Gastrocnemius medialis (tissue), 4 donors: ENCODE data around the gene TPX2. TPM values are rescaled to one million over a fixed set of nuclear protein-coding genes. Genes with fewer than 3 reads are reported as not detected.
A peak's percentile ranks its signal among the peaks of the same experiment; 100 is the strongest.

ENCODE experiments used
- ATAC-seq, 2 donors: fragments of 150-250 bp; one replicate each; pipeline ENCODE4 v1.9.1; 2016
- DNase-seq, 2 donors: peaks; one replicate each; pipeline ENCODE4 v3.0.0-alpha.2; 2019
- H3K27ac ChIP-seq, 4 donors: fragments of 200-600 bp; sonication (generic); 1 replicate in 1 of 4; 2 replicates in 3 of 4; pipeline ENCODE4 v1.5.1; 2016 to 2018; ENCODE audit warnings: mild to moderate bottlenecking in 2 of 4, moderate library complexity in 1 of 4
- H3K27me3 ChIP-seq, 3 donors: fragments of 200-600 bp; sonication (generic) in 2 of 3; 1 replicate in 1 of 3; 2 replicates in 2 of 3; pipeline versions ENCODE4 v1.5.1 to v1.6.0; 2016 to 2019; ENCODE audit warnings: mild to moderate bottlenecking in 1 of 3, moderate library complexity in 1 of 3
- H3K36me3 ChIP-seq, 2 donors: fragments of 200-600 bp; sonication (generic) in 1 of 2; one replicate each; pipeline ENCODE4 v1.5.1; 2017 to 2018
- H3K4me1 ChIP-seq, 2 donors: fragments of 200-600 bp; sonication (generic) in 1 of 2; one replicate each; pipeline ENCODE4 v1.5.1; 2016 to 2017; ENCODE audit warnings: mild to moderate bottlenecking in 2 of 2
- H3K4me3 ChIP-seq, 4 donors: fragments of 200-600 bp; sonication (generic) in 3 of 4; 1 replicate in 1 of 4; 2 replicates in 3 of 4; pipeline ENCODE4 v1.5.1; 2016 to 2019; ENCODE audit warnings: mild to moderate bottlenecking in 2 of 4
- H3K9me3 ChIP-seq, 3 donors: fragments of 200-600 bp; sonication (generic) in 2 of 3; 1 replicate in 1 of 3; 2 replicates in 2 of 3; pipeline ENCODE4 v1.5.1; 2016 to 2019
- POLR2A ChIP-seq, 2 donors: fragments of 450-650 bp; IDR thresholded peaks; one replicate each; pipeline ENCODE4 v1.6.1; 2017; ENCODE audit warnings: antibody characterized with exemption in 2 of 2, mild to moderate bottlenecking in 2 of 2, moderate library complexity in 2 of 2
- in situ Hi-C, 4 donors: fragments of 200-750 bp; cut with MboI; loops; one replicate each; pipeline versions ENCODE4 v1.15.0 to v1.8.0; 2017; ENCODE audit warnings: low sequenced_read_pairs in 4 of 4
- intact Hi-C: fragments of 100-400 bp; cut with DNase I; formaldehyde crosslinking; loops from one replicate; pipeline ENCODE4 v1.15.1; 2023; ENCODE audit warnings: low total_unique reads
- total RNA-seq, 4 donors: library from RNA; depleted of rRNA; stranded (reverse); fragments of >200 nt; gene quantifications; one replicate each; pipeline versions ENCODE4 v1.1.0 to v1.2.3, GENCODE V29; 2016
- TF ChIP-seq, protein P1 (sequence below), 5 experiments: fragments of 450-650 bp in 3 of 5; fragments of 200-600 bp in 2 of 5; sonication (generic) in 2 of 5; IDR thresholded peaks in 4 of 5; conservative IDR thresholded peaks in 1 of 5; 1 replicate in 4 of 5; 2 replicates in 1 of 5; pipeline ENCODE4 v1.5.1; 2016 to 2019; ENCODE audit warnings: antibody characterized with exemption in 5 of 5, mild to moderate bottlenecking in 3 of 5, moderate library complexity in 3 of 5

Gene TPX2
- total RNA-seq, 4 donors from 2014 or later, result 0.46 to 1.9 (median 1.0) TPM

DNA sequence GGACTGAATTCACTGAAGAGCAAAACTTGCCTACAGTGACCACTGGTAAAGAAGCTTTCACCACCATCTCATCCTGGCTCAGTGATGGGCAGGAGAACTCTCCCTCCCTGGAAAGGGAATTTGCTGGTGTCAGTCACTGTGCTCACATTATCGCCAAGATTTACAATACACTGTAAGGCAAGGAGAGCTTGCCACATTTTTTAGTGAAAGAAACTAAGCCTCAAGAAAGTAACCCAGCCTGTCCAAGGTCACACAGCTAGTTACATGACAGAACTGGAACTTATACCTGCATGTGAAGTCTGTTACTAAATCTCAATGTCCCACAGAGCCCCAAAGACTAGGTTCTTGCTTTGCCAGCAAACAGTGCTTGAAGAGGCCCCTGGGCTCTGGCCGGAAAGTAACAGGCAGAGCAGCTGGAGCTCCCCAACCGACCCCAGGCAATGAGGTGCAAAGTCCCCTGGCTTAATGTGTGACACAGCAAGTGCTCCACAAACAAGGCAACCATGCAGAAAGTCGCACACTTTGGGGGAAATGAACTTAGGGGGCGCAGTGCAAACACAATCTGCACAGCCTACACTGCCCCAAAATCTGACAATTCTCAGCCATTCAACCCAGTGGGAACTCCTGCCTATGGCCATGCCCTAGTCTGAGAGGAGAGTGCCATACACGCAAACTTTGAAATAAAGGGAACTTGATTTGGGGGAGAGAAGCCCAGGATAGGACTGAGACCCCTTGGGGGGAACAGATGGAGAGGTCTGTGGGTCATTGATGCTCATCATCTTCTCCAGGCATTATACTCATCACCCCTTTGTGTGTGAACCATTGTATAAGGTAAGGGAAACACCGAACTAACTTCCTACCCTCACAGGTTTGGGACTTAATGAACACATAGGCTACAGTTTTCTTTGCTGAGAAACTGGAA, 18.3 kb upstream of the TPX2 start:
- in situ Hi-C loops, result loop anchor here in 2 of 4 donors (5.0 kb wide), 1 partner anchor 58 kb away; no protein-coding TSS in a partner anchor
- Histone ChIP-seq H3K9me3 (no peaks in the 10 kb centered on the region), H3K27me3 (no peaks in the 10 kb centered on the region), H3K4me1 (peaks cover 44 to 50% of the 10 kb centered on the region in 2 donors), H3K27ac (peak overlapping the region; percentile 97 to 98 (median 97)), H3K4me3 (peak overlapping the region; percentile 76 to 87 (median 82)), H3K36me3 (peaks cover 0 to 17% of the 10 kb centered on the region in 2 donors)
- TF ChIP-seq, protein P1, sequence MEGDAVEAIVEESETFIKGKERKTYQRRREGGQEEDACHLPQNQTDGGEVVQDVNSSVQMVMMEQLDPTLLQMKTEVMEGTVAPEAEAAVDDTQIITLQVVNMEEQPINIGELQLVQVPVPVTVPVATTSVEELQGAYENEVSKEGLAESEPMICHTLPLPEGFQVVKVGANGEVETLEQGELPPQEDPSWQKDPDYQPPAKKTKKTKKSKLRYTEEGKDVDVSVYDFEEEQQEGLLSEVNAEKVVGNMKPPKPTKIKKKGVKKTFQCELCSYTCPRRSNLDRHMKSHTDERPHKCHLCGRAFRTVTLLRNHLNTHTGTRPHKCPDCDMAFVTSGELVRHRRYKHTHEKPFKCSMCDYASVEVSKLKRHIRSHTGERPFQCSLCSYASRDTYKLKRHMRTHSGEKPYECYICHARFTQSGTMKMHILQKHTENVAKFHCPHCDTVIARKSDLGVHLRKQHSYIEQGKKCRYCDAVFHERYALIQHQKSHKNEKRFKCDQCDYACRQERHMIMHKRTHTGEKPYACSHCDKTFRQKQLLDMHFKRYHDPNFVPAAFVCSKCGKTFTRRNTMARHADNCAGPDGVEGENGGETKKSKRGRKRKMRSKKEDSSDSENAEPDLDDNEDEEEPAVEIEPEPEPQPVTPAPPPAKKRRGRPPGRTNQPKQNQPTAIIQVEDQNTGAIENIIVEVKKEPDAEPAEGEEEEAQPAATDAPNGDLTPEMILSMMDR (IDR thresholded peaks at IDR 0.05 in 4 of 5, conservative IDR thresholded peaks at IDR 0.05 in 1 of 5), result no peak
- TF ChIP-seq POLR2A (IDR thresholded peaks at IDR 0.05), result peak; percentile 8 to 30
- intact Hi-C loops, result loop anchor here (5.0 to 10.0 kb wide), 2 partner anchors 148 to 234 kb away; partner anchors contain the start of gene PDRG1
- ATAC-seq (peak in 1 of 2 donors; percentile 3), DNase-seq (peak in 1 of 2 donors; percentile 36)

DNA sequence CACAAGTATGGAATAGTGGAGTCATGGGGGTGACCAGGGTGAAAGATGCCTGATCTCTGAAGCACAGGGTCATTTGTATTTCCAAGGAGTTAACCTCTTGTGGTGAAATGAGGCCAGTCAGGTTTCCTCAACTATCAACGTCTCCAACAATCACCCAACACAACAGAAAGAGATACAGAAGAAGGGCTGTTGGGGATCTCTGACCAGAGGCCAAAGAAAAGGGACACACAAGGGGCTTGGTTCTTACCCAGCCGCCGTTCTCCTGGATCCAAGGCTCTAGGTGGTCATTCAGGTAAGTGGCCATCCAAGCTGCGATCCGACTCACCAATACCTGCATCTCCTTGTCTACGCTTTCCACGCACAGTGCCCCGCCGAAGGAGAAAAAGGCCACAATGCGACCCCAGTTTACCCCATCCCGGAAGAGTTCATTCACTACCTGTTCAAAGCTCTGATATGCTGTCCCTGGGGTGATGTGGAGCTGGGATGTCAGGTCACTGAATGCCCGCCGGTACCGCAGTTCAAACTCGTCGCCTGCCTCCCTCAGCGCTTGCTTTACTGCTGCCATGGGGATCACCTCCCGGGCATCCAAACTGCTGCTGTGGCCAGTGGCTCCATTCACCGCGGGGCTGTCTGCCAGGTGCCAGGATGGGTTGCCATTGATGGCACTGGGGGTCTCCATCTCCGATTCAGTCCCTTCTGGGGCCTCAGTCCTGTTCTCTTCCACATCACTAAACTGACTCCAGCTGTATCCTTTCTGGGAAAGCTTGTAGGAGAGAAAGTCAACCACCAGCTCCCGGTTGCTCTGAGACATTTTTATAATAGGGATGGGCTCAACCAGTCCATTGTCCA, 17.5 kb upstream of the TPX2 start:
- peak overlapping the region; percentile 76 to 87 (median 82) for H3K4me3 ChIP-seq
- no peaks in the 10 kb centered on the region for H3K27me3 ChIP-seq
- H3K4me1 ChIP-seq, result peaks cover 35 to 41% of the 10 kb centered on the region in 2 donors
- peaks cover 0 to 17% of the 10 kb centered on the region in 2 donors for H3K36me3 ChIP-seq
- in situ Hi-C loops (loop anchor here in 2 of 4 donors (5.0 kb wide), 1 partner anchor 59 kb away; no protein-coding TSS in a partner anchor), intact Hi-C loops (loop anchor here (2.0 to 10.0 kb wide), 3 partner anchors 51 to 233 kb away; partner anchors contain the start of gene PDRG1)
- ATAC-seq, result no peak
- DNase-seq, result peak in 1 of 2 donors; percentile 54
- H3K9me3 ChIP-seq, result no peaks in the 10 kb centered on the region
- H3K27ac ChIP-seq, result peak overlapping the region; percentile 97 to 98 (median 97)
- TF ChIP-seq, protein P1 (IDR thresholded peaks at IDR 0.05 in 4 of 5, conservative IDR thresholded peaks at IDR 0.05 in 1 of 5), result no peak
- TF ChIP-seq POLR2A (IDR thresholded peaks at IDR 0.05), result no peak

DNA sequence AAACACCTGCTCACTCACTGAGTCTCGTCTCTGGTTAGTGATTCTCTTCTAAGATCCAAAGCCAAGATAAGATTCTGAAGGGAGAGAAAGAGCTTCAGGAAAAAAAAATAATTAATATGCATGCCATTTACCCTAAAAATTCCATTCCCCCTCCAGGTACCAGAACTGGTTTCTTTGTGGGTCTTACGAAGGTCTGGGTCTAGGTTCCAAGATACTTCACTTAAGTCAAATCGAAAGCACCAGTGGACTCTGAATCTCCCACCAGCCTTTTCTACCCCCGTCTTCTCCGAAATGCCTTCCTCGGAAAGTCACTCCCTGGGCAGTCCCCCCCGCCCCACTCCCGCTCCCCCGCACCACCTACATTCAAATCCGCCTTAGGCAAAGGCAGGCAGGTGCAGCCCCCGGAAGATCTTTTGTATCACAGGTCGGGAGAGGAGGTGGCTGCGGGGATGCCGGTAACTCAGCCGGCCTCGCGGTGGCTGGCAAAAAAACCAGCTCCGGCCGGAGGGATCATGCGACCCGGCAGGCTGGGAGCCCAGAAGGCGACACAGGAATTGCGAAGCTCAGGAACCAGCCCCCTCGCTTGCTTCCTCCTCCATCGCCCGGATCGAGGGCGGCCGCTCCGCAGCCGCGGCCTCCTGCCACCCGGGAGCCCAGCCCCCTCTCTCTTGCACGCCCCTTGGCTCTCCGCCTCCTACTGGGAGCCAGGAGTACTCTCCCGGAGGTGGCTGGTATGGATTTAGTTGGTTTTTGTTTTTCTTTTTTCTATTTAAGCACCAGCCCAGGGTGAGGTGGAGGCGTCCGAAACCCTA, 16.6 kb upstream of the TPX2 start, which contains the start of gene BCL2L1:
TSS of gene BCL2L1 (minus strand) at position 612 of the 812 bp plus-strand sequence. CDS start 650 bp downstream, outside the sequence.
- intact Hi-C loops (loop anchor here (1.0 to 10.0 kb wide), 5 partner anchors 17 to 232 kb away; partner anchors contain the start of genes PDRG1 and TPX2), in situ Hi-C loops (loop anchor here in 2 of 4 donors (5.0 kb wide), 1 partner anchor 60 kb away; no protein-coding TSS in a partner anchor)
- no peaks in the 10 kb centered on the region for H3K27me3 ChIP-seq
- peaks cover 0 to 17% of the 10 kb centered on the region in 2 donors for H3K36me3 ChIP-seq
- H3K27ac ChIP-seq, result peak within 1 kb of the TSS; percentile 97 to 98 (median 97)
- DNase-seq (peak; percentile 86 to 89), ATAC-seq (peak; percentile 68 to 69)
- TF ChIP-seq POLR2A (IDR thresholded peaks at IDR 0.05), result peak; percentile 75 to 87
- TF ChIP-seq, protein P1 (IDR thresholded peaks at IDR 0.05 in 4 of 5, conservative IDR thresholded peaks at IDR 0.05 in 1 of 5), result peak; percentile 69 to 87 (median 79)
- peak within 1 kb of the TSS; percentile 76 to 87 (median 82) for H3K4me3 ChIP-seq
- H3K9me3 ChIP-seq, result no peaks in the 10 kb centered on the region
- H3K4me1 ChIP-seq, result peaks cover 27 to 33% of the 10 kb centered on the region in 2 donors
